ENCODE results near the gene PLCL1.

DNA sequence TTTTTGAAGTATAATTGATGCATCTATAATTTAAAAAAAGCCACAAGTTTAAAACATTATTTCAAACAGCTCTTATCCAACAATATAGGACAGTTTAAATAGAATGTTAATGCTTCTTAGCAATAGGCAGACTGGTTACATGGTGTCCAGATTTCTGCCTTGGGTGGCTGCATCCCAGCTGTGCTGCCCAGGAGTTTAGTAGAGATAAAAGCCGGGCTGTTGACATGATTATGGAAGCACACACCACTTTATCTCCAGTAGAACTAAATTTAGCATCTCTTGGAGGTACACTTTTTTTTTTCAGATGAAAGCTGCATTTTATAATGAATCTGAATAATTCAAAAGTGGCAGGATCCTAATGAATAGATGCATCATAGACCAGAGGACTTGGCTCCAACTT is 309.7 kb downstream of the PLCL1 start:
- TF ChIP-seq, protein P1, sequence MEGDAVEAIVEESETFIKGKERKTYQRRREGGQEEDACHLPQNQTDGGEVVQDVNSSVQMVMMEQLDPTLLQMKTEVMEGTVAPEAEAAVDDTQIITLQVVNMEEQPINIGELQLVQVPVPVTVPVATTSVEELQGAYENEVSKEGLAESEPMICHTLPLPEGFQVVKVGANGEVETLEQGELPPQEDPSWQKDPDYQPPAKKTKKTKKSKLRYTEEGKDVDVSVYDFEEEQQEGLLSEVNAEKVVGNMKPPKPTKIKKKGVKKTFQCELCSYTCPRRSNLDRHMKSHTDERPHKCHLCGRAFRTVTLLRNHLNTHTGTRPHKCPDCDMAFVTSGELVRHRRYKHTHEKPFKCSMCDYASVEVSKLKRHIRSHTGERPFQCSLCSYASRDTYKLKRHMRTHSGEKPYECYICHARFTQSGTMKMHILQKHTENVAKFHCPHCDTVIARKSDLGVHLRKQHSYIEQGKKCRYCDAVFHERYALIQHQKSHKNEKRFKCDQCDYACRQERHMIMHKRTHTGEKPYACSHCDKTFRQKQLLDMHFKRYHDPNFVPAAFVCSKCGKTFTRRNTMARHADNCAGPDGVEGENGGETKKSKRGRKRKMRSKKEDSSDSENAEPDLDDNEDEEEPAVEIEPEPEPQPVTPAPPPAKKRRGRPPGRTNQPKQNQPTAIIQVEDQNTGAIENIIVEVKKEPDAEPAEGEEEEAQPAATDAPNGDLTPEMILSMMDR (IDR thresholded peaks at IDR 0.05): no peak
- TF ChIP-seq SMAD3 (CRISPR knock-in tag; IDR thresholded peaks at IDR 0.05; ENCODE audit: borderline replicate concordance): no peak
- TF ChIP-seq, protein P2, sequence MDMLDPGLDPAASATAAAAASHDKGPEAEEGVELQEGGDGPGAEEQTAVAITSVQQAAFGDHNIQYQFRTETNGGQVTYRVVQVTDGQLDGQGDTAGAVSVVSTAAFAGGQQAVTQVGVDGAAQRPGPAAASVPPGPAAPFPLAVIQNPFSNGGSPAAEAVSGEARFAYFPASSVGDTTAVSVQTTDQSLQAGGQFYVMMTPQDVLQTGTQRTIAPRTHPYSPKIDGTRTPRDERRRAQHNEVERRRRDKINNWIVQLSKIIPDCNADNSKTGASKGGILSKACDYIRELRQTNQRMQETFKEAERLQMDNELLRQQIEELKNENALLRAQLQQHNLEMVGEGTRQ (CRISPR knock-in tag; IDR thresholded peaks at IDR 0.05): no peak
- TF ChIP-seq, protein P3, sequence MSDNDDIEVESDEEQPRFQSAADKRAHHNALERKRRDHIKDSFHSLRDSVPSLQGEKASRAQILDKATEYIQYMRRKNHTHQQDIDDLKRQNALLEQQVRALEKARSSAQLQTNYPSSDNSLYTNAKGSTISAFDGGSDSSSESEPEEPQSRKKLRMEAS (CRISPR knock-in tag; IDR thresholded peaks at IDR 0.05): no peak

Measured in WTC11 (cell line).